ENCODE results near the gene SLC15A1.

DNA sequence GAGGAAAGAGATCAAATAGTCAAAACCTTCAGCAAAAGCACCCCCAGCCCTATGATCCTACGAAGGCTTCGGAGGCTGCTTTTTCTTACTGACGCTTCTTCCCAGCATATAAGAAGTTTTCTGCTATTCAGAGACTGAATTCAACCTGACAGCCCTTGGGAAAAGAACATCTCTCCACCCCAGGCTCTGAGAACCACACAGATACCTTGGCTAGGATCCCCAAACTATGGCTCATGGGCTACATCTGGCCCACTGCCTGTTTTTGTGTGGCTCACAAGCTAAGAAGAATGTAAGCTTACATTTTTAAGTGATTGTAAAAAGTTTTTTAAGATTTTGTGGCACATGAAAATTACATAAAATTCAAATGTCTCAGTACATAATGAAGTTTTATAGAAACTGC is 3.0 kb downstream of the SLC15A1 start:
- TF ChIP-seq PRDM1 (tag by site-specific recombination; IDR thresholded peaks at IDR 0.05): no peak
- TF ChIP-seq MYNN (tag by site-specific recombination; IDR thresholded peaks at IDR 0.05; ENCODE audit: borderline replicate concordance): no peak
- TF ChIP-seq ZNF24 (tag by site-specific recombination; IDR thresholded peaks at IDR 0.05): no peak

Measured in HEK293 (cell line).